GM12875 (cell line): Measurements from ENCODE around the gene PDCD1LG2.

ENCODE experiments used
- H3K4me3 ChIP-seq: one replicate; pipeline ENCODE4 v1.5.1; 2011; ENCODE audit warnings: low read depth, low read length, control low read depth
- TF ChIP-seq, protein P1 (sequence below): IDR thresholded peaks from 2 replicates; pipeline ENCODE4 v1.5.1; 2011; ENCODE audit warnings: low read depth, mild to moderate bottlenecking, control low read depth, inconsistent platforms, low read length, moderate library complexity, borderline replicate concordance; ENCODE audit not compliant: insufficient read depth

The PDCD1LG2 gene

GRCh38 chr9:5608298-5609225 lies 98.2 kb downstream of the PDCD1LG2 start:
- TF ChIP-seq, protein P1, sequence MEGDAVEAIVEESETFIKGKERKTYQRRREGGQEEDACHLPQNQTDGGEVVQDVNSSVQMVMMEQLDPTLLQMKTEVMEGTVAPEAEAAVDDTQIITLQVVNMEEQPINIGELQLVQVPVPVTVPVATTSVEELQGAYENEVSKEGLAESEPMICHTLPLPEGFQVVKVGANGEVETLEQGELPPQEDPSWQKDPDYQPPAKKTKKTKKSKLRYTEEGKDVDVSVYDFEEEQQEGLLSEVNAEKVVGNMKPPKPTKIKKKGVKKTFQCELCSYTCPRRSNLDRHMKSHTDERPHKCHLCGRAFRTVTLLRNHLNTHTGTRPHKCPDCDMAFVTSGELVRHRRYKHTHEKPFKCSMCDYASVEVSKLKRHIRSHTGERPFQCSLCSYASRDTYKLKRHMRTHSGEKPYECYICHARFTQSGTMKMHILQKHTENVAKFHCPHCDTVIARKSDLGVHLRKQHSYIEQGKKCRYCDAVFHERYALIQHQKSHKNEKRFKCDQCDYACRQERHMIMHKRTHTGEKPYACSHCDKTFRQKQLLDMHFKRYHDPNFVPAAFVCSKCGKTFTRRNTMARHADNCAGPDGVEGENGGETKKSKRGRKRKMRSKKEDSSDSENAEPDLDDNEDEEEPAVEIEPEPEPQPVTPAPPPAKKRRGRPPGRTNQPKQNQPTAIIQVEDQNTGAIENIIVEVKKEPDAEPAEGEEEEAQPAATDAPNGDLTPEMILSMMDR: no peak
- H3K4me3 ChIP-seq: peak overlapping the region; percentile 8

DNA sequence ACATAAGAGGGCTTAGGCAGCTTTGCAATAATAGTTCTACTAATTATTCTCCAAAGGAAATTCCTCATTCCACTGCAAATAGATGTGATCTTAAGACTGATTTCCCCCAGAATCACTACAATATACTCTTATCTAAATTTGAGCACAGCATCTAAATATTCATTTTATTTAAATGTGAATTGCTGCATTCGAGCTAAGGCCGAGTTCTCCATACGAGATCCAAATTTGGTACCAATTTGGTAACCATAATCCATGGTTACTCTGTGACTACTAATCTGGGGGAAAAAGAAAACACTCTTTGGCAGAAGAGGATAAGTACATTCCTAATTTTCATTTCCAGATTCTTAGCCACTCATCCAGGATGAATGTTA lies 98.9 kb downstream of the PDCD1LG2 start:
- peak overlapping the region; percentile 8 for H3K4me3 ChIP-seq
- TF ChIP-seq, protein P1: no peak

DNA sequence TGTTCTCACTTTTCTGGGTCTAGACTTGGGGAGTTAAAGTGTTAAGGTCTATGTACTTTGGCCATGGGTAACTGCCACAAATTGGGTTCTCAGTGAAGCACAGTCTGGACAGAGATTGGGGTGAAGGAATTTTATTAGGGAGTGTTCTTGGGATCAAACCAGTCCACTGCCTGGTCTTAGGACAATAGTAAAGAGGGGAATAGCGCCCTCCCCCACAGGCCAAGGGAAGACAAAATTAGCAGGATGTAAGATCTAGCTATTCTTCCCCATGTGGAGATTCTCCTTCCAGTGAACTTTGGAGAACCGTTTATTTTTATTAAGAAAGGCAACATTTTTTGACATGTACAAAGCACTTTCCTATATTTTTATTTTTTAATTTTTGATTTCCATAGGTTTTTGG lies 100.2 kb downstream of the PDCD1LG2 start:
- TF ChIP-seq, protein P1: no peak
- H3K4me3 ChIP-seq: no peak overlapping the region

DNA sequence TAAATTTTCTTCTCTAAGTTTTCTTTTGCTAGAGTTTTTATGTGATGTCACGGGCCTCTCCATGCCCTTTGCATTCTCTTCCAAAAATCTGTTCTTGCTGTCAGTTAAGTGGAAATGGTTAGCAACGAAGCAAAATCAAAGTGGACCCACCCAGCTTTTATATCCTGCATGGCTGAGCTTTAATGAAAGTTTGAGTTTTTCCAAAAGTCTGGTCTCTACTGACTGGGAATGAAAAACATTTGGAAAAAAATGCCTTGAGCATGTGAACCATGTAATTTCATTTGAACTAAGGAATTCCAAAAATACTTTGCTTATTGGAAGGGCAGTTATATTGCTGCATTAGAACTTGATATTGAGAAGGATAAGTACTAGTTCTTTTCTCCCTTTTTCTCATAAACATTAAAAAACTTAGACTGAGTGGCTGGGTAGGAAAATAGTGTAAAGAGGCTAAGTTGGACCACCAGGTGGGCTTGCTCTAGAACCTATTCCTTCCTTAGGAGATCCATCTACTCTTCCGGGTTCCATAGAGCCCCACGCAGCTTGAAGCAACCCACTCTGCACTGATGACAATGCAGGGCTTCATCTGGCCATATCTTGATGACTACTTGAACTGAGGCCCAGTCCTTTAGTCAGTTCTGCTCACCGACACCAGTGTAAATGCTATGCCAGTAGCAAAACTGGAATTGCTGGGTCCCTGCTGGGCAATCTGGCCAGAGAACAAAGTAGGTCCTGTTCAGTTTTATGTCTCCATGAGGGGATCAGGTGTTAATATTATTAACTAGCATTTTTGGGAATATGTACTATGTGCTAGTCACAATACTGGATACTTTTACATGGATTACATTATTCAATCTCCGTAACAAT lies 101.2 kb downstream of the PDCD1LG2 start:
- TF ChIP-seq, protein P1: no peak
- no peak overlapping the region for H3K4me3 ChIP-seq

- TF ChIP-seq, protein P1: no peak
- no peak overlapping the region for H3K4me3 ChIP-seq
These were observed 101.8 kb downstream of the PDCD1LG2 start for GRCh38 chr9:5612185-5612530.

- TF ChIP-seq, protein P1: no peak
- no peak overlapping the region for H3K4me3 ChIP-seq
These were observed 103.9 kb downstream of the PDCD1LG2 start for GRCh38 chr9:5614192-5614591.

GRCh38 chr9:5614985-5615384 lies 104.7 kb downstream of the PDCD1LG2 start:
- TF ChIP-seq, protein P1: no peak
- no peak overlapping the region for H3K4me3 ChIP-seq
